Spleen (tissue), 11 donors: ENCODE results near the gene EVI5L. TPM values are rescaled to one million over a fixed set of nuclear protein-coding genes. Genes with fewer than 3 reads are reported as not detected.

Source experiments
- DNase-seq: peaks from one replicate; pipeline ENCODE4 v3.0.0-alpha.2; 2020
- H3K27ac ChIP-seq, 8 donors: fragments of 200-600 bp; sonication (generic) in 7 of 8; 1 replicate in 4 of 8; 2 replicates in 4 of 8; pipeline versions ENCODE4 v1.5.0 to v1.8.0; 2016 to 2021; ENCODE audit warnings: inconsistent platforms in 4 of 8, mild to moderate bottlenecking in 4 of 8, moderate library complexity in 1 of 8
- H3K27me3 ChIP-seq, 7 donors: fragments of 200-600 bp; sonication (generic) in 6 of 7; replicated peaks in 1 of 7; 1 replicate in 4 of 7; 2 replicates in 3 of 7; pipeline versions ENCODE4 v1.5.0 to v1.8.0; 2016 to 2021; ENCODE audit warnings: inconsistent platforms in 3 of 7, mild to moderate bottlenecking in 1 of 7
- H3K36me3 ChIP-seq, 6 donors: fragments of 200-600 bp; sonication (generic) in 5 of 6; 1 replicate in 4 of 6; 2 replicates in 2 of 6; pipeline versions ENCODE4 v1.5.0 to v1.8.0; 2016 to 2021; ENCODE audit warnings: inconsistent platforms in 2 of 6
- H3K4me1 ChIP-seq, 6 donors: fragments of 200-600 bp; sonication (generic) in 5 of 6; 1 replicate in 3 of 6; 2 replicates in 3 of 6; pipeline versions ENCODE4 v1.5.0 to v1.8.0; 2016 to 2021; ENCODE audit warnings: inconsistent platforms in 3 of 6
- H3K4me3 ChIP-seq, 8 donors: fragments of 200-600 bp; sonication (generic) in 7 of 8; 1 replicate in 4 of 8; 2 replicates in 4 of 8; pipeline versions ENCODE4 v1.5.0 to v1.8.0; 2016 to 2021; ENCODE audit warnings: inconsistent platforms in 4 of 8, mild to moderate bottlenecking in 4 of 8, moderate library complexity in 2 of 8
- H3K9me3 ChIP-seq, 8 donors: fragments of 200-600 bp; sonication (generic) in 7 of 8; 1 replicate in 4 of 8; 2 replicates in 4 of 8; pipeline versions ENCODE4 v1.5.0 to v1.8.0; 2016 to 2021; ENCODE audit warnings: inconsistent platforms in 4 of 8
- POLR2A ChIP-seq, 3 donors: fragments of 450-650 bp; IDR thresholded peaks; one replicate each; pipeline ENCODE4 v1.5.1; 2017; ENCODE audit warnings: antibody characterized with exemption in 3 of 3, mild to moderate bottlenecking in 1 of 3
- POLR2AphosphoS5 ChIP-seq, 3 donors: sonication (generic); formaldehyde crosslinking; IDR thresholded peaks; one replicate each; pipeline ENCODE4 v1.5.1; 2017; ENCODE audit warnings: antibody characterized with exemption in 3 of 3
- WGBS, 5 donors: extraction: QIAGEN DNeasy Blood & Tissue Kit in 3 of 5; methylation state at CpG; one replicate each; pipeline versions ENCODE4 v1.1.5 to v1.1.7; 2013 to 2018; 5-methylcytosine and 5-hydroxymethylcytosine counted together
- intact Hi-C: fragments of 100-400 bp; cut with DNase I; formaldehyde crosslinking; loops from one replicate; pipeline ENCODE4 v1.15.0; 2023; ENCODE audit warnings: low total_unique reads
- polyA plus RNA-seq, 3 donors: library from polyadenylated mRNA; stranded (reverse); fragments of 200-250 nt; gene quantifications; one replicate each; pipeline ENCODE4 v1.2.1, GENCODE V29; 2013
- total RNA-seq, 7 donors: library from RNA; depleted of rRNA in 3 of 7; stranded (reverse); fragments of >200 nt in 3 of 7; fragmentation: NEBNext Ultra II Directional in 4 of 7; extraction: Animal tissue kit (Norgen Biotek cat#: 25700) in 4 of 7; gene quantifications; one replicate each; pipeline versions ENCODE4 v1.1.0 to v1.2.1, GENCODE V29; 2016 to 2021
- TF ChIP-seq, protein P1 (sequence below), 11 experiments: fragments of 200-600 bp in 7 of 11; fragments of 450-650 bp in 4 of 11; sonication (generic) in 4 of 11; IDR thresholded peaks in 8 of 11; conservative IDR thresholded peaks in 3 of 11; 1 replicate in 7 of 11; 2 replicates in 4 of 11; pipeline versions ENCODE4 v1.4.0 to v1.8.0; 2016 to 2021; ENCODE audit warnings: antibody characterized with exemption in 11 of 11, inconsistent platforms in 4 of 11, mild to moderate bottlenecking in 1 of 11
- donor health status: healthy with polysubstance abuse.
- donor health status: DM: no; HTN: no; CAD: no; lungs with moderate emphysema.
- donor health status: DM: no; HTN: no; CAD: no.
- donor health status: Bipolar disorder and iron deficiency.
- donor health status: healthy.
- donor health status: DM: no; HTN: no; CAD: no.
- donor health status: DM: yes; HTN: yes; CAD: no.

EVI5L gene
- total and polyA plus RNA-seq, 10 donors, result 3.7 to 22.8 (median 11.9) TPM

DNA sequence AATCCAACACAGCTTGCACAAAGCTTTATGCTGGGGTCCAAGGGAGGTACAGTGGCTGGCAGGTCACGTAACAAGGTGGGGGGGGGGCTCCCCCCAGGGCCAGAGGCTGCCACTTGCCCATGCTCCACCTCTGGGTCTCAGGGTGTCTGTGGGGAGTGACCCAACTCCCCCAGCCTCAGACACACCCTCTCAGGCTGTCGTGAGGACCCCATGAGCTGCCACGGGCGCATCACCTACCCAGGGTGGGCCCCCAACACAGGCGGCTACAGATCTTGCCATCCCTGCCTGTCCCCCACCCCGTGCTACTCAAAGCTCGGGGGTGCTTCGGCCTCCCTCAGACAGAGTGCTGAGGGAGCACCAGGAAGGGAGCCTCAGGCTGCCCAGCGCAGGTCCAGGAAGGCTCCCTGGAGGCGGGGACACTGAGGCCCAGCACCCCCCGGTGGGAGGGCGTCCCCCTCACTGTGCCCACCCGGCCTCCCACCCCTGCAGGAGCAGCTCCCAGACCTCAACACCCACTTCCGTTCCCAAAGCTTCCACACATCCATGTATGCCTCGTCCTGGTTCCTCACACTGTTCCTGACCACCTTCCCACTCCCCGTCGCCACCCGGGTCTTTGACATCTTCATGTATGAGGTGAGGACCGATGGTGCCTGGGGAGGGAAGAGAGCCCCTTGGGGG is 21.1 kb downstream of the EVI5L start:
- Histone ChIP-seq H3K27me3 (peaks cover 0 to 5% (median 0%) of the 10 kb centered on the region in 7 donors), H3K9me3 (no peaks in the 10 kb centered on the region), H3K4me3 (no peak overlapping the region), H3K27ac (no peak overlapping the region), H3K36me3 (peaks cover 0 to 49% (median 0%) of the 10 kb centered on the region in 6 donors), H3K4me1 (peaks cover 4 to 15% (median 9%) of the 10 kb centered on the region in 6 donors)
- no peak for DNase-seq
- 88 to 93% (median 91%) methylated on average over 13 to 19 of the region's 19 CpGs for WGBS, 5 donors
- TF ChIP-seq POLR2AphosphoS5 (IDR thresholded peaks at IDR 0.05), result no peak
- intact Hi-C loops, result no loop called here

- WGBS, 5 donors, result 88 to 92% (median 90%) methylated on average over 14 to 26 of the region's 26 CpGs
- TF ChIP-seq, protein P1, sequence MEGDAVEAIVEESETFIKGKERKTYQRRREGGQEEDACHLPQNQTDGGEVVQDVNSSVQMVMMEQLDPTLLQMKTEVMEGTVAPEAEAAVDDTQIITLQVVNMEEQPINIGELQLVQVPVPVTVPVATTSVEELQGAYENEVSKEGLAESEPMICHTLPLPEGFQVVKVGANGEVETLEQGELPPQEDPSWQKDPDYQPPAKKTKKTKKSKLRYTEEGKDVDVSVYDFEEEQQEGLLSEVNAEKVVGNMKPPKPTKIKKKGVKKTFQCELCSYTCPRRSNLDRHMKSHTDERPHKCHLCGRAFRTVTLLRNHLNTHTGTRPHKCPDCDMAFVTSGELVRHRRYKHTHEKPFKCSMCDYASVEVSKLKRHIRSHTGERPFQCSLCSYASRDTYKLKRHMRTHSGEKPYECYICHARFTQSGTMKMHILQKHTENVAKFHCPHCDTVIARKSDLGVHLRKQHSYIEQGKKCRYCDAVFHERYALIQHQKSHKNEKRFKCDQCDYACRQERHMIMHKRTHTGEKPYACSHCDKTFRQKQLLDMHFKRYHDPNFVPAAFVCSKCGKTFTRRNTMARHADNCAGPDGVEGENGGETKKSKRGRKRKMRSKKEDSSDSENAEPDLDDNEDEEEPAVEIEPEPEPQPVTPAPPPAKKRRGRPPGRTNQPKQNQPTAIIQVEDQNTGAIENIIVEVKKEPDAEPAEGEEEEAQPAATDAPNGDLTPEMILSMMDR (IDR thresholded peaks at IDR 0.05 in 8 of 11, conservative IDR thresholded peaks at IDR 0.05 in 3 of 11), result no peak
- DNase-seq, result no peak
- H3K27ac ChIP-seq, result no peak overlapping the region
- H3K4me1 ChIP-seq, result peaks cover 4 to 14% (median 9%) of the 10 kb centered on the region in 6 donors
- intact Hi-C loops, result no loop called here
- peaks cover 0 to 13% (median 0%) of the 10 kb centered on the region in 7 donors for H3K27me3 ChIP-seq
- no peaks in the 10 kb centered on the region for H3K9me3 ChIP-seq
- no peak overlapping the region for H3K4me3 ChIP-seq
- peaks cover 0 to 55% (median 0%) of the 10 kb centered on the region in 6 donors for H3K36me3 ChIP-seq
These were observed 21.8 kb downstream of the EVI5L start for GRCh38 chr19:7851623-7852500.

- Histone ChIP-seq H3K27me3 (peaks cover 0 to 26% (median 2%) of the 10 kb centered on the region in 7 donors), H3K27ac (no peak overlapping the region), H3K9me3 (no peaks in the 10 kb centered on the region), H3K36me3 (peaks cover 0 to 54% (median 0%) of the 10 kb centered on the region in 6 donors), H3K4me3 (peak overlapping the region in 1 of 8 donors; percentile 6), H3K4me1 (peaks cover 4 to 14% (median 9%) of the 10 kb centered on the region in 6 donors)
- 29 to 32% (median 31%) methylated on average over 32 to 45 of the region's 45 CpGs for WGBS, 5 donors
- TF ChIP-seq, protein P1 (IDR thresholded peaks at IDR 0.05 in 8 of 11, conservative IDR thresholded peaks at IDR 0.05 in 3 of 11), result peak; percentile 57 to 91 (median 82)
- TF ChIP-seq POLR2A (IDR thresholded peaks at IDR 0.05) (no peak), POLR2AphosphoS5 (IDR thresholded peaks at IDR 0.05) (peak; percentile 21 to 71 (median 61))
- peak; percentile 91 for DNase-seq
- intact Hi-C loops, result no loop called here
These were observed 23.1 kb downstream of the EVI5L start for GRCh38 chr19:7852851-7853769.

DNA sequence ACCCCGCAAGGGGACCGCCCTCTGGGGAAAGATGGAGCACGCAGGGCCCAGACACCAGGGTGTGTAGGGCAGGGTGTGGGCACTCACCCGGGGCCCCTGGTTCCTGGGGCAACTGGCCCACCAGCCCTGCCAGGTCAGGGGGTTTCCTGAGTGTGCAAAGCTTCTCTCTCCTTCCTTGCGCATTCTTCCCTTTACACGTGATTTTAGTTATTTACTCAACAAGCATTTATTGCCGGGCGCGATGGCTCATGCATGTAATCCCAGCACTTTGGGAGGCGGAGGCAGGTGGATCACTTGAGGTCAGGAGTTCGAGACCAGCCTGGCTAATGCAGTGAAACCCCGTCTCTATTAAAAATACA is 23.7 kb downstream of the EVI5L start:
- peaks cover 0 to 32% (median 4%) of the 10 kb centered on the region in 7 donors for H3K27me3 ChIP-seq
- H3K4me1 ChIP-seq, result peaks cover 4 to 14% (median 9%) of the 10 kb centered on the region in 6 donors
- peaks cover 0 to 56% (median 0%) of the 10 kb centered on the region in 6 donors for H3K36me3 ChIP-seq
- DNase-seq, result no peak
- TF ChIP-seq POLR2A (IDR thresholded peaks at IDR 0.05) (no peak), POLR2AphosphoS5 (IDR thresholded peaks at IDR 0.05) (no peak)
- TF ChIP-seq, protein P1 (IDR thresholded peaks at IDR 0.05 in 8 of 11, conservative IDR thresholded peaks at IDR 0.05 in 3 of 11), result no peak
- intact Hi-C loops, result no loop called here
- no peak overlapping the region for H3K27ac ChIP-seq
- 77 to 96% (median 90%) methylated on average over 11 to 12 of the region's 12 CpGs for WGBS, 5 donors
- no peaks in the 10 kb centered on the region for H3K9me3 ChIP-seq
- no peak overlapping the region for H3K4me3 ChIP-seq
